Activated naive CD4-positive, alpha-beta T cell treated with anti-CD3 and anti-CD28 coated beads, Interleukin-2, amount 50 U/mL, for 72 hours (primary cell): ENCODE data around the gene NANS. TPM values are rescaled to one million over a fixed set of nuclear protein-coding genes. Genes with fewer than 3 reads are reported as not detected.
"Not testable (repeated sequence)": the region's sequence is repeated elsewhere in the genome, so short reads cannot be mapped to it uniquely, and the experiment has no call there.

Experiments used
- ATAC-seq, 2 donors: fragments of 150-1000 bp; cut with Tn5 transposase; 2 replicates each; pipeline ENCODE4 v1.10.0; 2021; ENCODE audit warnings: mild to moderate bottlenecking in 2 of 2, moderate library complexity in 2 of 2
- DNase-seq, 2 donors: peaks; one replicate each; pipeline ENCODE4 v3.0.0; 2021 to 2022; ENCODE audit warnings: low spot score in 2 of 2
- H3K27ac Mint-ChIP-seq, 2 donors: one replicate each; pipeline ENCODE4 v1.8.0; 2022; ENCODE audit warnings: mild to moderate bottlenecking in 2 of 2, mixed read lengths in 2 of 2
- H3K36me3 Mint-ChIP-seq, 2 donors: one replicate each; pipeline ENCODE4 v1.8.0; 2022; ENCODE audit warnings: mixed read lengths in 2 of 2
- H3K9me3 Mint-ChIP-seq, 2 donors: one replicate each; pipeline ENCODE4 v1.8.0; 2022; ENCODE audit warnings: mixed read lengths in 2 of 2
- total RNA-seq, 2 donors: library from RNA; stranded (reverse); gene quantifications; one replicate each; pipeline ENCODE4 v1.2.3, GENCODE V29; 2022

The NANS gene
- total RNA-seq, 2 donors from 2014 or later: 55.9 to 60.0 TPM

- Mint-ChIP-seq H3K9me3 (no peaks in the 10 kb centered on the region), H3K27ac (no peak overlapping the region), H3K36me3 (peaks cover 0 to 2% of the 10 kb centered on the region in 2 donors)
- DNase-seq: no peak
- no peak for ATAC-seq
Observed at GRCh38 chr9:98128316-98128715, 71.8 kb downstream of the NANS start.

GRCh38 chr9:98129451-98129881 lies 72.9 kb downstream of the NANS start:
- H3K9me3 Mint-ChIP-seq: no peaks in the 10 kb centered on the region
- H3K36me3 Mint-ChIP-seq: peaks cover 0 to 4% of the 10 kb centered on the region in 2 donors
- ATAC-seq: no peak
- no peak for DNase-seq
- H3K27ac Mint-ChIP-seq: peak overlapping the region in 1 of 2 donors; percentile 77

GRCh38 chr9:98130060-98130459 lies 73.5 kb downstream of the NANS start:
- not testable (repeated sequence) for H3K9me3 Mint-ChIP-seq, ATAC-seq, H3K36me3 Mint-ChIP-seq, DNase-seq
- H3K27ac Mint-ChIP-seq: peak overlapping the region in 1 of 2 donors; percentile 77

GRCh38 chr9:98130576-98131228 lies 74.2 kb downstream of the NANS start:
- no peak for DNase-seq
- peaks cover 0 to 4% of the 10 kb centered on the region in 2 donors for H3K36me3 Mint-ChIP-seq
- no peaks in the 10 kb centered on the region for H3K9me3 Mint-ChIP-seq
- H3K27ac Mint-ChIP-seq: peak overlapping the region; percentile 56 to 77
- no peak for ATAC-seq

- DNase-seq (no peak), ATAC-seq (no peak)
- Mint-ChIP-seq H3K36me3 (peaks cover 0 to 4% of the 10 kb centered on the region in 2 donors), H3K9me3 (no peaks in the 10 kb centered on the region), H3K27ac (peak overlapping the region; percentile 3 to 81)
Observed at GRCh38 chr9:98132158-98132557, 75.6 kb downstream of the NANS start.

Other genes starting within 250 kb of the NANS start
- under 1 TPM; 0.06 to 0.07 TPM for gene FOXE1, start 203.5 kb upstream of the NANS start, total RNA-seq
- 10 to 100 TPM; 16.3 to 16.9 TPM for gene TRMO, start 134.2 kb upstream of the NANS start, total RNA-seq
- 1 to 10 TPM; 1.9 to 2.1 TPM for gene HEMGN, start 118.6 kb upstream of the NANS start, total RNA-seq
- 100 to 1,000 TPM; 255 to 315 TPM for gene ANP32B, start 73.4 kb upstream of the NANS start, total RNA-seq
- gene TRIM14, start 62.5 kb downstream of the NANS start, total RNA-seq: 10 to 100 TPM; 37.3 to 59.3 TPM
- 10 to 100 TPM in 1 of 2 donors, 1 to 10 TPM in 1; 6.8 to 11.8 TPM for gene CORO2A, start 135.9 kb downstream of the NANS start, total RNA-seq
- 1 to 10 TPM; 3.6 to 3.9 TPM for gene TBC1D2, start 198.9 kb downstream of the NANS start, total RNA-seq